OCI-LY7 (cell line): ENCODE measurements around the gene MTG1. TPM values are rescaled to one million over a fixed set of nuclear protein-coding genes. Genes with fewer than 3 reads are reported as not detected.
"Not testable (repeated sequence)": the region's sequence is repeated elsewhere in the genome, so short reads cannot be mapped to it uniquely, and the experiment has no call there.

Experiments used
- BruUV-seq: library from RNA; stranded (reverse); fragments of 400-500 nt; replicated peaks from 2 replicates; lab custom pipeline; 2021; lab: Mats Ljungman, UMichigan
- CTCF ChIA-PET: fragments of 300-600 bp; sonication (Branson Sonifier 250); formaldehyde crosslinking; loops from one replicate; lab custom pipeline; 2022; ENCODE audit warnings: antibody characterized with exemption; ENCODE audit not compliant: unreplicated experiment; lab: Charles Lee
- POLR2A ChIA-PET: fragments of 300-600 bp; sonication (Branson Sonifier 250); formaldehyde crosslinking; loops from one replicate; lab custom pipeline; 2022; ENCODE audit warnings: antibody characterized with exemption; lab: Charles Lee
- DNase-seq: peaks from one replicate; pipeline ENCODE4 v3.0.0-alpha.2; 2015; ENCODE audit warnings: low spot score
- H2AFZ ChIP-seq: fragments of 200-600 bp; sonication (generic), shearing (Covaris generic); 2 replicates; pipeline ENCODE4 v1.6.1; 2014; ENCODE audit warnings: mild to moderate bottlenecking, antibody characterized with exemption, low read length, moderate library complexity
- H3K27ac ChIP-seq: fragments of 200-600 bp; sonication (generic); 2 replicates; pipeline ENCODE4 v1.5.1; 2014; ENCODE audit warnings: mixed run types, low read depth, mild to moderate bottlenecking, moderate library complexity, low read length, inconsistent platforms; ENCODE audit not compliant: poor library complexity, severe bottlenecking
- H3K36me3 ChIP-seq: fragments of 200-600 bp; sonication (generic); 2 replicates; pipeline ENCODE4 v1.6.1; 2014; ENCODE audit warnings: mild to moderate bottlenecking, antibody characterized with exemption, low read length, moderate library complexity, mixed read lengths; ENCODE audit not compliant: insufficient read depth
- H3K4me1 ChIP-seq: fragments of 200-600 bp; sonication (generic); 2 replicates; pipeline ENCODE4 v1.5.1; 2014; ENCODE audit warnings: mild to moderate bottlenecking, low read length; ENCODE audit not compliant: insufficient read depth, poor library complexity, severe bottlenecking
- H3K4me2 ChIP-seq: fragments of 200-600 bp; sonication (generic); 2 replicates; pipeline ENCODE4 v1.6.1; 2014; ENCODE audit warnings: mild to moderate bottlenecking, low read length
- H3K4me3 ChIP-seq: fragments of 200-600 bp; sonication (generic); 2 replicates; pipeline ENCODE4 v1.5.1; 2014; ENCODE audit warnings: mild to moderate bottlenecking, low read depth, low read length; ENCODE audit not compliant: poor library complexity, severe bottlenecking
- H3K79me2 ChIP-seq: fragments of 200-600 bp; sonication (generic); 2 replicates; pipeline ENCODE4 v1.6.1; 2016; ENCODE audit warnings: low read depth, mild to moderate bottlenecking, low read length, moderate library complexity, mixed read lengths; ENCODE audit not compliant: insufficient read depth
- H3K9me2 ChIP-seq: fragments of 200-600 bp; sonication (generic); 2 replicates; pipeline ENCODE4 v1.6.1; 2016; ENCODE audit warnings: mild to moderate bottlenecking, low read length, mixed read lengths; ENCODE audit not compliant: insufficient read depth
- H3K9me3 ChIP-seq: fragments of 200-600 bp; sonication (generic); 2 replicates; pipeline ENCODE4 v1.6.1; 2014; ENCODE audit warnings: mild to moderate bottlenecking, mixed run types, low read length, mixed read lengths
- H4K20me1 ChIP-seq: fragments of 200-600 bp; sonication (generic); 2 replicates; pipeline ENCODE4 v1.6.1; 2014; ENCODE audit warnings: mild to moderate bottlenecking, antibody characterized with exemption, low read length, moderate library complexity, mixed read lengths; ENCODE audit not compliant: insufficient read depth
- CTCF ChIP-seq: fragments of 200-600 bp; sonication (generic); conservative IDR thresholded peaks from 2 replicates; pipeline ENCODE4 v1.5.1; 2014; ENCODE audit warnings: mild to moderate bottlenecking, antibody characterized with exemption, low read length, moderate library complexity, mixed read lengths
- EZH2phosphoT487 ChIP-seq: fragments of 200-600 bp; sonication (generic); IDR thresholded peaks from 2 replicates; pipeline ENCODE4 v1.6.1; 2018; ENCODE audit warnings: low read depth, borderline replicate concordance, mild to moderate bottlenecking, mixed run types, antibody characterized with exemption, low read length, moderate library complexity, mixed read lengths
- intact Hi-C: fragments of 100-400 bp; cut with micrococcal nuclease; formaldehyde crosslinking; loops from one replicate; pipeline ENCODE4 v1.10.0; 2022; ENCODE audit not compliant: unreplicated experiment
- total RNA-seq, 2 experiments: library from RNA; depleted of rRNA in 1 of 2; stranded (reverse); fragments of >200 nt in 1 of 2; shearing (Covaris generic) in 1 of 2; gene quantifications; 2 replicates each; pipeline ENCODE4 v1.2.3, GENCODE V29; 2014 to 2022

MTG1 gene
- total RNA-seq, 2 experiments from 2014 or later, result 85.6 to 101 TPM

DNA sequence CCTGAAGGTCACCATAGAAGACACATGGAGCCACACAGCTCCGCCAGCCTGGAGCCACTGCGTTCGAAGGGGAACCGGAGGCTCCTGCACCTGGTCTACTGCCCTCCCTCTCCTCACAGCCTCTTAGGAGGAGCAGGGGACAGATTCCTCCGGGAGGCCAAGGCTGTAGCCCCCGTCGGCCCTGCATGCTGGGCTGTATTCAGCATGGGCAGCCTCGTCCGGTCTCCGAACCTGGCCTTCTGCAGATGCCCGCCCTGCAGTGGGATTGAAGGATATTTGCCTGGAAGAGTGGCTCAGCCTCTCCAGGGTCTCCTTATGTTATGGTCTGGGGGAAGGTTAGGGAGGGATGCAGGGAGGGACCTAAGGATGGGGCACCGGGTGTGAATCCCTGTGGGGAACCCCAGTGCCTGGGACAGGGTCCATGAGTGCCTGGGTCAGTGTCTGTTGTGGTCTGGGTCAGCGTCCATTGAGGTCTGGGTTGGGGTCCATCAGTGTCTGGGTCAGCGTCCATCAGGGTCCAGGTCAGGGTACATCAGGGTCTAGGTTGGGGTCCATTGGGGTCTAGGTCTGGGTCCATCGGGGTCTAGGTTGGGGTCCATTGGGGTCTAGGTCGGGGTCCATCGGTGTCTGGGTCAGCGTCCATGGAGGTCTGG lies 46.8 kb downstream of the MTG1 start:
- intact Hi-C loops, result no loop called here
- no TSS peak for BruUV-seq
- no peak overlapping the region for H2AFZ ChIP-seq
- no peaks in the 10 kb centered on the region for H3K79me2 ChIP-seq
- no peaks in the 10 kb centered on the region for H3K9me3 ChIP-seq
- ChIA-PET CTCF (no interaction called here), POLR2A (interaction anchor here (0.5 kb wide), 1 partner anchor 35 kb away, joined by 3 read pairs; no protein-coding TSS in a partner anchor)
- H3K27ac ChIP-seq, result no peak overlapping the region
- no peaks in the 10 kb centered on the region for H3K4me1 ChIP-seq
- H3K36me3 ChIP-seq, result no peaks in the 10 kb centered on the region
- no peak for DNase-seq
- no peaks in the 10 kb centered on the region for H4K20me1 ChIP-seq
- H3K4me2 ChIP-seq, result no peak overlapping the region
- TF ChIP-seq CTCF, result no peak
- TF ChIP-seq EZH2phosphoT487, result no peak
- H3K4me3 ChIP-seq, result no peak overlapping the region
- H3K9me2 ChIP-seq, result no peaks in the 10 kb centered on the region

DNA sequence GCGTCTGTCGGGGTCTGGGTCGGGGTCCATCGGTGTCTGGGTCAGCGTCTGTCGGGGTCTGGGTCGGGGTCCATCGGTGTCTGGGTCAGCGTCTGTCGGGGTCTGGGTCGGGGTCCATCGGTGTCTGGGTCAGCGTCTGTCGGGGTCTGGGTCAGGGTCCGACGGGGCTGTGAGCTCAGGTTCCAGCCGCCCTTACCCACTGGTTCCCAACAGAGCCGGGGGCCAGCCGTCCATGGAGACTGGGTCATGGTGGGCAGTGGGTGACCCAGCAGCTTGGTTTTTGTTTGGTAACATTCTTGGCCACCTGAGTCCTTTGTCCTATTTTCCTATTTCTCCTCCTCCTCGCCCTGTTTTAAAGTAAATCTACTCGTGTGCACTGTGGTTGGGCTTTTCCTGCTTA lies 47.4 kb downstream of the MTG1 start:
- H3K27ac ChIP-seq, H3K36me3 ChIP-seq, DNase-seq, BruUV-seq, POLR2A ChIA-PET, H3K4me1 ChIP-seq, H3K9me2 ChIP-seq, intact Hi-C loops, H3K9me3 ChIP-seq, H2AFZ ChIP-seq, H3K79me2 ChIP-seq, H3K4me3 ChIP-seq, H3K4me2 ChIP-seq, H4K20me1 ChIP-seq, CTCF ChIA-PET: not testable (repeated sequence)

DNA sequence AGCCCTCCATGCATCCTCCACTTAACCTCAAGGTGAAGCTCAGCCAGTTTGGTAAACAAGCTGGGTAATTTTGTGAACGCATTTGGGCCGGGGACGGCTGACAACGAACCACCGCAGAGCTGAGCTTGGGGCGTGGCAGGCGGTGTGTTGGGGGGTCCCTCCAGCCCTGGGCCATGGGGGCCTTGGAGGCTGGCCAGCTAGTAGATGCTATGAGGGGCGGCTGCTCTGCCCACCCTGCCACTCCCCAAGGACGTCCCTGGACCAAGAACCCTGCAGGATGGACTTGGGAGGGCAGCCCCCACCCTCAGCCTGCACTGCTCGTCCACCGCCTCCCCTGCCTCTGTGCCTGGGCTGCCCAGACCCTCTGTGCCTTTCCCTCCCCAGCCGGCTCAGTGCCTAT lies 47.8 kb downstream of the MTG1 start:
- DNase-seq, result no peak
- ChIA-PET POLR2A (no interaction called here), CTCF (no interaction called here)
- H3K27ac ChIP-seq, result no peak overlapping the region
- H3K36me3 ChIP-seq, result no peaks in the 10 kb centered on the region
- no peak overlapping the region for H3K4me3 ChIP-seq
- H3K4me1 ChIP-seq, result no peaks in the 10 kb centered on the region
- TF ChIP-seq EZH2phosphoT487, result no peak
- no peak for TF ChIP-seq CTCF
- no TSS peak for BruUV-seq
- H2AFZ ChIP-seq, result no peak overlapping the region
- H3K4me2 ChIP-seq, result no peak overlapping the region
- no peaks in the 10 kb centered on the region for H3K79me2 ChIP-seq
- H4K20me1 ChIP-seq, result no peaks in the 10 kb centered on the region
- intact Hi-C loops, result no loop called here
- H3K9me2 ChIP-seq, result no peaks in the 10 kb centered on the region
- H3K9me3 ChIP-seq, result no peaks in the 10 kb centered on the region
